Endothelial cell of umbilical vein (primary cell): Measurements from ENCODE around the gene APOM.

Experiments used
- CTCF ChIP-seq, 2 donors: IDR thresholded peaks; 1 replicate in 1 of 2; 2 replicates in 1 of 2; pipeline ENCODE4 v1.5.1; 2011; ENCODE audit warnings: low read length in 2 of 2, mild to moderate bottlenecking in 2 of 2, moderate library complexity in 2 of 2, control low read depth in 1 of 2, inconsistent platforms in 1 of 2, low read depth in 1 of 2; ENCODE audit not compliant: insufficient read depth in 1 of 2; ENCODE audit errors: extremely low read depth in 1 of 2
- JUN ChIP-seq: IDR thresholded peaks from 2 replicates; pipeline ENCODE4 v1.6.1; 2011; ENCODE audit warnings: borderline replicate concordance, low read depth; ENCODE audit not compliant: insufficient read length, insufficient read depth
- MAX ChIP-seq: IDR thresholded peaks from 2 replicates; pipeline ENCODE4 v1.6.1; 2011; ENCODE audit not compliant: insufficient read depth, insufficient read length
- POLR2A ChIP-seq: IDR thresholded peaks from 2 replicates; pipeline ENCODE4 v1.6.1; 2012; ENCODE audit warnings: low read depth, mild to moderate bottlenecking, control low read depth, low read length

DNA sequence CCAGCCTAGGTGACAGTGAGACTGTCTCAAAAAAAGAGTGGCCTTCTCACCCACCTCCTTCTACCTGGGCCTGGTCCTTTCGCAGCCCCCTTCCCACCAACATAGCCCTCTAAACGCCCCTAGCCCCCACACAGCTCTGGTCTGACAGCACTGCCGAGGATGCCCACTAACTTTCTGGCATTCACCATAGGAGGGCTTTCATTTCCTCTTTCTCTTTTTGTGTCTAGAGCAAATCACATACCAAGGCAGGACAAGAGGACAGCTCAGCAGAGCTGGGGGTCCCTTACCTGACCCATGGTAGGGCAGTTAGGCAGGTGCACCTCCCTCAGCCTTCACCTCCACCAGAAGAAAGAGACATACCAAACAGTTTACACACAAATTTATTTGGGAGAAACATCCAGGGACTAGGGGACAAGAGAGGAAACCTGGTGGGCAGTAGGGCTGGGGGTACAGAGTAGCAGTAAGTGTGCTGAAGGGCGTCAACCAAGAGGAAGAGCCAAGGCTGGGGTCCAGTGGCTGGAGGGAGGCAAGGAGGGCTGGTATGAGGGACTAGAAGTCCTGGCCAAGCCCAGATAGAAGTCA, 20.7 kb downstream of the APOM start:
- TF ChIP-seq JUN: no peak
- TF ChIP-seq CTCF (IDR thresholded peaks at IDR 0.05; ENCODE audit: extremely low read depth in 1 of 2, insufficient read depth in 1 of 2, low read depth in 1 of 2, low read length in 2 of 2): no peak
- no peak for TF ChIP-seq MAX
- no peak for TF ChIP-seq POLR2A
